D341Med (cell line): ENCODE data around the gene PSMA2.
"Not testable (repeated sequence)": the region's sequence is repeated elsewhere in the genome, so short reads cannot be mapped to it uniquely, and the experiment has no call there.

ENCODE experiments used
- DNase-seq: peaks from one replicate; pipeline ENCODE4 v3.0.0; 2012; ENCODE audit warnings: low spot score

PSMA2 gene

GRCh38 chr7:42906181-42906580 lies 25.8 kb downstream of the PSMA2 start:
- DNase-seq = no peak

- no peak for DNase-seq
These were observed 29.6 kb downstream of the PSMA2 start for GRCh38 chr7:42902331-42902730.

GRCh38 chr7:42900842-42901241 lies 31.1 kb downstream of the PSMA2 start:
- DNase-seq = no peak

- no peak for DNase-seq
These were observed 38.4 kb downstream of the PSMA2 start for GRCh38 chr7:42893346-42894240.

GRCh38 chr7:42886893-42887505 lies 45.0 kb downstream of the PSMA2 start:
- no peak for DNase-seq

- no peak for DNase-seq
These were observed 45.8 kb downstream of the PSMA2 start for GRCh38 chr7:42886129-42886528.

- DNase-seq = not testable (repeated sequence)
These were observed 46.8 kb downstream of the PSMA2 start for GRCh38 chr7:42885183-42885582.

GRCh38 chr7:42883950-42884349 lies 48.0 kb downstream of the PSMA2 start:
- DNase-seq = no peak

GRCh38 chr7:42880392-42880791 lies 51.6 kb downstream of the PSMA2 start:
- DNase-seq = no peak

- DNase-seq = no peak
These were observed 53.7 kb downstream of the PSMA2 start for GRCh38 chr7:42878303-42878702.

- no peak for DNase-seq
These were observed 54.1 kb downstream of the PSMA2 start for GRCh38 chr7:42877862-42878261.

- peak; percentile 69 for DNase-seq
These were observed 55.5 kb downstream of the PSMA2 start for GRCh38 chr7:42876182-42877068.

GRCh38 chr7:42869131-42870020 lies 62.6 kb downstream of the PSMA2 start:
- DNase-seq = no peak

- no peak for DNase-seq
These were observed 63.5 kb downstream of the PSMA2 start for GRCh38 chr7:42868480-42868879.
